WI38 (cell line): ENCODE data around the gene RBPMS2.
"Not testable (repeated sequence)": the region's sequence is repeated elsewhere in the genome, so short reads cannot be mapped to it uniquely, and the experiment has no call there.

Experiments used
- H3K4me3 ChIP-seq: 2 replicates; pipeline ENCODE4 v1.5.1; 2011; ENCODE audit warnings: low read depth, mild to moderate bottlenecking, control low read depth, low read length
- CTCF ChIP-seq: IDR thresholded peaks from 2 replicates; pipeline ENCODE4 v1.5.1; 2012; ENCODE audit warnings: low read depth, mild to moderate bottlenecking, control low read depth, low read length

Gene RBPMS2

DNA sequence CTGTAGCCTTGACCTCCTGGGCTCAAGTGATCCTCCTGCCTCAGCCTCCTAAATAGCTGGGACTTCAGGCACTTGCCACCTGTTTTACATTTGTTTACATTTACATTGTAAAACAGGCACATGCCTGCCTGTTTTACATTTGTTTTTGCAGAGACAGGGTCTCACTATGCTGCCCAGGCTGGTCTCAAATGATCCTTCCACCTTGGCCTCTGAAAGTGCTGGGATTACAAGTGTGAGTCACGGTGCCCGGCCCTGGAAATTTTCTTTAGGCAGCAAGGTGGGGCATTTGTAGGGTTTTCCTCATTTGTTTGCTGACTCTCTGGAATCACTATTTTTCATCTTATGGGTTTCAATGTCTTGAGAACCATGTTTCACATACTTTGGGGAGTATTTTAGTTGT lies 25.1 kb upstream of the RBPMS2 start:
- no peak overlapping the region for H3K4me3 ChIP-seq
- TF ChIP-seq CTCF, result no peak

GRCh38 chr15:64798905-64799304 lies 23.5 kb upstream of the RBPMS2 start:
- not testable (repeated sequence) for H3K4me3 ChIP-seq

DNA sequence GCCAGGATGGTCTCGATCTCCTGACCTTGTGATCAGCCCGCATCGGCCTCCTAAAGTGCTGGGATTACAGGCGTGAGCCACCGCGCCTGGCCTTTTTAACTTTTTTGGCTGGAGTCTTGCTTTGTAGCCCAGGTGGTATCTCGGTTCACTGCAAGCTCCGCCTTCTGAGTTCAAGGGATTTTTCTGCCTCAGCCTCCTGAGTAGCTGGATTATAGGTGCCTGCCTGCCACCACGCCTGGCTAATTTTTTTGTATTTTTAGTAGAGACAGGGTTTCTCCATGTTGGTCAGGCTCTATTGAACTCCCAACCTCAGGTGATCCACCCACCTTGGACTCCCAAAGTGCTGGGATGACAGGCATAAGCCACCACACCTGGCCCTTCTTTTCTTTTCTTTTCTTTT lies 20.5 kb upstream of the RBPMS2 start:
- H3K4me3 ChIP-seq, result not testable (repeated sequence)

DNA sequence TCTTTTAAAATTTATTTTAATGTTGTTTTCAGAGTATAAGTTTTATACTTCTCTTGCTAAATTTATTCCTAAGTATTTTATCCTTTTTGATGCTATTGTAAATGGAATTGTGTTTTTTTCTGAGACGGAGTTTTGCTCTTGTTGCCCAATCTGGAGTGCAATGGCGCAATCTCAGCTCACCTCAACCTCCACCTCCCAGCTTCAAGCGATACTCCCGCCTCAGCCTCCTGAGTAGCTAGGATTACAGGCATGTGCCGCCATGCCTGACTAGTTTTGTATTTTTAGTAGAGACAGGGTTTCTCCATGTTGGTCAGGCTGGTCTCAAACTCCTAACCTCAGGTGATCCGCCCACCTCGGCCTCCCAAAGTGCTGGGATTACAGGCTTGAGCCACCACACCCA lies 19.9 kb upstream of the RBPMS2 start:
- H3K4me3 ChIP-seq, result not testable (repeated sequence)

DNA sequence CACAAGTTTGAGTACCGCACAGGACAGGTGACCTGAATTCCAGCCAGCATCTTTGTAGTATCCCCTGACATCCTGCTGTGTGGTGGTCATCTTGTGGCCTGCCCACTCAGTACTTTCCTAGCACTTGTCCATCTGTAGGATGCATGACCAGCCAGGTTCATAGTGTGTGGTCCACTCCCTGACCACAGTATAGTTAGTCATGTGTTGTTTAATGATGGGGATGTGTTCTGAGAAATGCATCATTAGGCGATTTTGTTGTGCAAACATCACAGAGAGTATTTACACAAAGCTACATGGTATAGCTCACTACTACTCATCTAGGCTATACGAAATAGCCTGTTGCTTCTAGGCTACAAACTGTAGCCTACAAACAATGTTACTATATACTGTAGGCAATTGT lies 16.9 kb upstream of the RBPMS2 start:
- H3K4me3 ChIP-seq, result no peak overlapping the region
- TF ChIP-seq CTCF, result no peak

GRCh38 chr15:64791401-64791800 lies 16.0 kb upstream of the RBPMS2 start:
- no peak for TF ChIP-seq CTCF
- H3K4me3 ChIP-seq, result no peak overlapping the region

DNA sequence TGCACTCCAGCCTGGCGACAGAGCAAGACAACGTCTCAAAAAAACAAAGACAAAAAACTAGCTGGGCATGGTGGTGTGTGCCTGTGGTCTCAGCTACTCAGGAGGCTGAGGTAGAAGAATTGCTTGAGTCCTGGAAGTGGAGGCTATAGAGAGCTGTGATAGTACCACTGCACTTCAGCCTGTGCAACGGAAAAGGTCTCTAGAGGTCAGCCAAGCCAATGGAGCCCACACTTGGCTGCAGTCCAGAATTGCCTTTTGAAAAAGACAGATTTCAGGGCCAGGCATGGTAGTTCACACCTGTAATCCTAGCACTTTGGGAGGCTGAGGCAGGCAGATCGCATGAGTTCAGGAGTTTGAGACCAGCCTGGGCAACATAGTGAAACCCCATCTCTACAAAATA lies 8.4 kb upstream of the RBPMS2 start:
- no peak for TF ChIP-seq CTCF
- H3K4me3 ChIP-seq, result no peak overlapping the region

DNA sequence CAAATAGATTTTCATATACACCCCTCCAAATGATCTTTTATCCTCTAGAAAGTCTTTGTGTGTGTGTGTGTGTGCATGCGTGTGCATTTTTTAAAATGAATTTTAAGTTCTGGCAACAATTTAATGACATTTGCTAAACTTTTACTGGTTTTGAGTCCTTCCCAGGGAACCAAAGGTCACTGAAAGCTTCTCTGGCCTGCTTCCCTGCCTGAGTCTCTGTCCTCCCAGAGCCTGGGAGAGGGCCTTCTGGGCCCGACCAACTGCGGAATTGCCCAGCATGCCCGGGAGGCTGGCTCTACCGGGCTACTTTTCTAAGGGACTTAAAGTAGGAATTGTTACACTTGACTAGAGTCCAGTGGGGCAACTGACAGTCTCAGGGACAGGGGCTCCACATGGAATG lies 7.4 kb upstream of the RBPMS2 start:
- H3K4me3 ChIP-seq, result no peak overlapping the region
- no peak for TF ChIP-seq CTCF

DNA sequence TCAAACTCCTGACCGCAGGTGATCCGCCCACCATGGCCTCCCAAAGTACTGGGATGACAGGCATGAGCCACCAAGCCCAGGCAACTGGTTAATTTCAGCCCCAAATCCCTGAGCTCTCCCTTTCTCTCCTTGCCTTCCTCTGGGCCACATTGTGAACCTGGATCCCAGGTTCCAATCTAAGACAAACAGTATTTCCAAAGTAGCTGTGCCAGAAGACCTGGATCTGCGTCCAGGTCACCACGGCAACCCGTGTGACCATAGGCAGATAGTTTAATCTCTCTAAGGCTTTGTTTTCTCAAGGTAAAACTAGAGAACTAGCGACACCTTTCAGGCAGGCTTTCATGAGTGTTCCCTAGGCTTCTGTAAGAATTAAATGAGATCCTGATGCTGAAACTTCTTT lies 5.9 kb upstream of the RBPMS2 start:
- no peak for TF ChIP-seq CTCF
- no peak overlapping the region for H3K4me3 ChIP-seq
